HG02970 (cell line): ENCODE results near the gene GPX4.
A peak's percentile ranks its signal among the peaks of the same experiment; 100 is the strongest.
"Not testable (repeated sequence)": the region's sequence is repeated elsewhere in the genome, so short reads cannot be mapped to it uniquely, and the experiment has no call there.

ENCODE experiments used
- ATAC-seq: cut with Tn5 transposase; IDR thresholded peaks from one replicate; pipeline ENCODE4 v1.9.1; 2021; ENCODE audit warnings: mild to moderate bottlenecking, moderate library complexity, moderate number of reproducible peaks; ENCODE audit not compliant: unreplicated experiment, low FRiP score

Gene GPX4

GRCh38 chr19:1129084-1129483, 25.3 kb downstream of the GPX4 start:
- not testable (repeated sequence) for ATAC-seq

DNA sequence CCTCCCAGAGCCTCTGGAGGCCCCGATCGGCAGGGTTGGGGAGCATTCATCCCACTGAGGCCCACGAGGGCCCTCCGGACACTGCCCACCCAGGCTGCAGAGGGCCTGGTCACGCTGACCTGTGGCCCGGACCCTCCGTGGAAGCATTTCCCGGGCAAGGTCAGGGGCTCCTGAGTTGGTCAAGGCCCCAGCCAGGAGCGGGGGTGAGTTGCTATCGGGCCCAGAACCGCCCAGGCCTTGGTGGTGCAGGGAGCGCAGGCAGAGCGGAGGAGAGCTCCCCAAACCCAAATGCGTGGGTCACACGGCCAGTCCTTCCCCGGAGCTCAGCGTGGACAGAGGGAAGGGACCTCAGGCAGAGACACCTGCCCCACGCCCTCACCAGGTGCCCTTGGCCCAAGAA, 25.7 kb downstream of the GPX4 start:
- ATAC-seq = no peak

DNA sequence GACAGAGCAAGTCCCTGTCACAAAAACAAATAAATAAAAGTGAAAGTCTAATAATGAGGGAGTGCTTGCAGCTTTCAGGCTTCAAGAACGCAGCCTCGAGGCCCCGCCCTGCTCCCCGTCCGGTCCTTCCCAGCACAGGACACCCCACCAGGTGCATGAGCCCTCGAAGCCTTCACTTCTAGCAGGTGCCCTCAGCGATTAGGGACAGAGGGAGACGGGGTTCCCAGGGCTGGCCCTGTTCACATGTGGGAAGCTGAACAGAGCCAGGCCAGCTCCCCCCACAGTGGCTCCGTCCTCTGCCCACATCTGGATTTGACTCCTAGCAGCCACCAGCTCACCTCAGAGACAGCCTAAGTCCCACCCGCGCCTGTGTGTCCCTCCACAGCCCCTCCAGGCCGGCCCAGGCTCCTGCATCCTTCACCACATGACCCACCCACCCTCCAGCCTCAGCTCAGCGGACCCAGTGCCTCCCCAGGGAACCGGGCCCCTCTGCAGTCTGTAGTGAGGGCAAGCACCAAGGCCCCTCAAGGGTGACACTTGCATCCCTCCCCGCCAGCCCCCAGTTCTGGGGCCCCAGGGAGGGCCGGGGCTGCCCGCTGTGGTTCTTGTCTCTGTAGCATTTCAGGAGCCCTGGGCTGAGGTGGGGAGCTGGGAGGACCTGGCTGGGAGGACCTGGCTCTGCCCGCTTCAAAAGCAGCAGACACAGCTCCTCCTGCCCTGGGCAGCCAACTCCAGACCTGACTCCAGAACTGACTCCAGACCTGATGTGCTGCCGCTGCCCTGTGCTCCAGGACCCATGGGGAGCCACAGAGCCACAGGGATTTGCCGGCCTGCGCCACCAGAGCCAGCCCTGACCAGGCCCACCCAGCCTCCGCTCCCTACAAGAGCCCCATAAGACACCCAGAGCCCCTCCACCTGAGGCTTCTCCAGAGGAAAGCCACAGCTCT, 27.2 kb downstream of the GPX4 start:
- no peak for ATAC-seq

- ATAC-seq = peak; percentile 42
Measured at GRCh38 chr19:1131718-1132551, 28.1 kb downstream of the GPX4 start.

DNA sequence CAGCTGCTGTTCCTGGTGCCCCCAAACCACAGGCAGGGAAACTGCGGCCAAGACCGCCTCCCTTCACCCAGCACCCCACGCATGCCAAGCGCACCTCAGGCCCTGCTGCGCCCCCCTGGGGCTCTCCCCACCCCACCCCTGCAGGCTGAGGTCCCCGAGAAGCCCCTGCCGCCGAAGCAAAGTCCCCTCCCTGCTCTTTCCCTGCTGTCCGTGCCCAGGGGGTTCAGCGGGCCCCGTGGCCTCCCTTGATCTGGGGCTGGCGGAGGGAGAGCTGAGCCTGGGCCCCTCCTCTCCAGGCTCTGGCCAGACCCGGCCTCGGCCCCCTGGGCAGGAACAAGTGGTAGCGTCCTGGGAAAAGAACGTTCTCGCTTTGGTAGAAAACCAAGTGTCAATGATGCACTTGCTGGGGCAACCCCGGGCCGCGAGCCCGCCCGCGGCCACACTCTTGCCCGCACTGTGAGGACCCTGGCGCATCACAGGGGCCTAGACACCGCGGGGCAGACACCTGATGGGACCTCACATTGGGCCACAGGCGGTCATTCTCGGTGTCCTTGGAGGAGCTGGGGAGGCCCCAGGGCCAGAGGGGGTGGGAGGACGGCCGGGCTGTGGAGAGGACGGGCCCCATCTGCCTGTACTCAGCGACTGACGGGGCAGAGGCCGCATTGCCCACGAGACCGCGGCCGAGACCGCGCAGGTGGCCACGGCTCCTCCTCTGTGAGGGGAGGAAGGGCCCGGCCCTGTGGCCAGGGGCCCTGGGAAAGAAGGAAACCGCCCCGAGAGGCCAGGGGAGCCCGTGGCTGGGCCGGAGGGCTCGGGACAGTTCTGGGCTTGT, 29.0 kb downstream of the GPX4 start:
- ATAC-seq = peak; percentile 4

DNA sequence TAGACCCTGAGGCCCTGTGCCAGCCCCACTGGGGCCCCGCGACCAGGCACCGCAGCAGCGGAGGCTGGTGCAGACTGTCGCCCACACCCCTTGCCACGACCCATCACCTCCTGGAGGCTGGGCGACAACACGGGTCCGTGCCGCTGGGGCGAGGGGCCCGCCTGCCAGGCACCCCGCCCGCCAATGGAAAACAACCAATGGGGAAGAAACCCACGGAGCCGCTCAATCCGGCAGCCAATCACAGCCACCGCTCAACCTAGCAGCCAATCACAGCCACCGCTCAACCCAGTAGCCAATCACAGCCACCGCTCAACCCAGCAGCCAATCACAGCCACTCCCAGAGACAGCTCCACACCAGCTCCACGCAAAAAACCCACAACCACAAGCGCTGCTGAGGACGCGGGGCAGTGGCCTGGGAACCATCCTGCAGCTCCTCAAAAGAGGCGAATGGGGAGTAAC, 29.7 kb downstream of the GPX4 start:
- peak; percentile 28 for ATAC-seq

DNA sequence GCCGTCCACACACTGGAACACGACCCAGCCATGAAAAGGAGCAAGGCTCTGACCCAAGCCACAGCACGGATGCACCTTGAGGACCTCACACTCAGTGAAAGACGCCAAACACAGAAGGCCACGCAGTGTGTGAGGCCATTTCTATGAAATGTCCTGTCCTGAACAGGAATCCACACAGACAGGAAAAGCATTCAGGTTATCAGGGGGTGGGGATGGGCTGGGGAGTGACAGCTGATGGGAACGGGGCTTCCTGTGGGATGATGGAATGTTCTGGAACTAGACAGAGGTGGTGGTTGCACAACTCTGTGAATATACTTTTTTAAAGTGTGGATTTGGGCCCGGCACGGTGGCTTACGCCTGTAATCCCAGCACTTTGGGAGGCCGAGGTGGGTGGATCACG, 30.6 kb downstream of the GPX4 start:
- no peak for ATAC-seq

- no peak for ATAC-seq
Measured at GRCh38 chr19:1135454-1135853, 31.7 kb downstream of the GPX4 start.

DNA sequence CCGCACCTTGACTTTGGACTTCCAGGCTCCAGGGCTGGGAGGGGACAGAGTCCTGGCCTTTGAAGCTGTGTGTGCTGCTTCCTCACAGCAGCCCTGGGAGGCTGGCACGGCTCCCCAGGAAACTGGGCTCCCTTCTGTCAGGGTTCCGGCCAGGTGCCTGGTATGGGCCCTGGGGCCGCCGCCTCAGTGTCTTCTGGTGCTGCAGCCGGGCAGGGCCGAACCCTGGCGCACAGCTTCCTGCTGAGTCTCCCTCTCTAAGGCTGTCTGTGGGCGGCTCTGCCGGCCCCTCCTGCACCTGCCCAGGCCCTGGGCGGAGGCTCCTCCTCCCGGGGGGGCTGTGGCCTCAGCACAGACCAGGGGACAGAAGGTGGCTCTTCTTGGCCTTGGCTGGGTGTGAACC, 32.4 kb downstream of the GPX4 start:
- ATAC-seq = no peak

- no peak for ATAC-seq
Measured at GRCh38 chr19:1136621-1137317, 33.0 kb downstream of the GPX4 start.

DNA sequence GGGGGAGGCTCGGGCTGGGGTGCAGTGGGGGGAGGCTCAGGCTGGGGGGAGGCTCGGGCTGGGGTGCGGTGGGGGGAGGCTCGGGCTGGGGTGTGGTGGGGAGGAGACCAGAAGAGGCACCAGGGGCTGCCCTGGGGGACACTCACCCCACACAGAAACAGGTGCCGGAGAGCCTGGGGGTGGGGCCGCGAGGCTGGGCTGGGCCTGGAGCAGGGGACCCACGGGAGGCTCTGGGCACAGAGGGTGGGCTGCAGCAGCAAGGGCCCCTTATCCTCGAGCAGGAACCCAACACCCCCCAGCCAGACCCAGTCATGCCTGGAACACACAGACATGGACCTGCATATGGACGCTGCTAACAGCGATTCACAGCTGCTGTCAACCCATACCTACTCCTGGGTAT, 34.3 kb downstream of the GPX4 start:
- ATAC-seq = no peak

DNA sequence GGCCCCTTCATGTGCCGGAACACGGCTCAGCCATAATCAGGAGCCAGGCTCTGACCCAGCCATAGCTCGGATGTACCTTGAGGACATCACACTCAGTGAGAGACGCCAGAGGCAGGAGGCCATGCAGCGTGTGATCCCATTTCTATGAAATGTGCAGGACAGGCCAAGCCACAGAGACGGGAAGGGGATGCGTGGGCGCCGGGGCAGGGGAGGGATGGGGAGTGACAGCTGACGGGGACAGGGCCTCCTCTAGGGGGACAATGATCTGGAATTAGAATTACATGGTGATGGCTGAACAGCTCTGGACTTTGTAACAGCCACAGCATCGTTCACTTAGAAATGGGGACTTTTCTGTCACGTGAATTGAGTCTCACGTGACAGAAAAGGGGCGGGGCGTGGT, 35.3 kb downstream of the GPX4 start:
- ATAC-seq = no peak

DNA sequence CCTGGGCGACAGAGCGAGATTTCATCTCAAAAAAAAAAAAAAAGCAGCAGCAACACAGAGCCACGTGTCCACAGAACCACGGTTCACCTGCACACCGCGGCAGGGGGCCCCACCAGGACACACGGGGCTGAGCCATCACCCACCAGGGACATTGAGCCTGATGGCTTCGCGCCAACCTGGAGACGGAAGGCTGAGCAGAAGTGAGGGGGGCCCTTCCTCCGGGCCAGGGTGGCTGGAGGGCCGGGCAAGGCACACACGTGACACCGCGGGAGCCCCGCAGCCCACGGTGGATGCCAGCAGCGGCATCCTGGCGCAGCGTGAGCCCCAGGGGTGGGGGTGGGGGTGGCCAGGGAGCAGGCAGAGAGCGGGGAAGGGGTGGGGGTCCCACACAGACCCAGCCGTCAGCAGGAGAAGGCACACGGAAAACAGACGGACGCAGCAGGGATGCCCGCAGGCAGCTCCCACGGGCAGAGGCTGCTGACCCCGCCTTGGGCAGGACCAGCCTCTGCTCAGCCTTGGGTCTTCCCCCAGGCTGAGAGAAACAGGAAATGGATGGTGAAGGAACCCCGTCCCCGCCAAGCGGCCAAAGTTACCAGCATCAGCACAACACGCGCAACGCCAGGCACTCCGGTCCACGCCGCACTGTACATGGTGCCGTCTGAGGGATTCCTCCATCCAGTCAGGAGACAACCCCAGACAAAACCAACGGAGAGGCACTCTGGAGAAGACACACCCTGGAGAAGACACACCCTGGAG, 36.7 kb downstream of the GPX4 start:
- no peak for ATAC-seq

DNA sequence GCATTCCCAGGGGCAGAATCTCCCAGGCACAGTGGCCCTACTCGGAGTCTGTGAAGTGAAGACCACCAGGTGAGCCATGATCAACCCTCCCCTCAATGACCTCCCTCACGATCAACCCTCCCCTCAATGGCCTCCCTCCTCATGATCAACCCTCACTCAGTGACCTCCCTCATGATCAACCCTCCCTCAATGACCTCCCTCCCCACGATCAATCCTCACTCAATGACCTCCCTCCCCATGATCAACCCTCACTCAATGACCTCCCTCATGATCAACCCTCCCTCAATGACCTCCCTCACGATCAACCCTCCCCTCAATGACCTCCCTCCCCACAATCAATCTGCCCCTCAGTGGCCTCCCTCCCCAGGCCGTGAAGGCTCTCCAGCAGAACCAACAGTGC, 38.1 kb downstream of the GPX4 start:
- no peak for ATAC-seq

GRCh38 chr19:1143828-1144399, 40.1 kb downstream of the GPX4 start:
- ATAC-seq = no peak

DNA sequence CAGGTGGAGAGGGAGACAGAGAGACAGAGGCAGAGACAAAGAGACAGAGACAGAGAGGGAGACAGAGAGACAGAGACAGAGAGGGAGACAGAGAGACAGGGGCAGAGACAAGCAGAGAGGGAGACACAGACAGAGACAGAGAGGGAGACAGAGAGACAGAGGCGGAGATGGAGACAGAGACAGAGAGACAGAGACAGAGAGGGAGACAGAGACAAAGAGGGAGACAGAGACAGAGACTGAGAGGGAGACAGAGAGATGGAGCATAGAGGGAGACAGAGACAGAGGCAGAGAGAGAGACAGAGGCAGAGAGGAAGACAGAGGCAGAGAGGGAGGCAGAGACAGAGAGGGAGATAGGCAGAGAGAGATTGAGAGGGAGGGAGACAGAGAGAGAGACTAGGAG, 40.9 kb downstream of the GPX4 start:
- ATAC-seq = no peak

DNA sequence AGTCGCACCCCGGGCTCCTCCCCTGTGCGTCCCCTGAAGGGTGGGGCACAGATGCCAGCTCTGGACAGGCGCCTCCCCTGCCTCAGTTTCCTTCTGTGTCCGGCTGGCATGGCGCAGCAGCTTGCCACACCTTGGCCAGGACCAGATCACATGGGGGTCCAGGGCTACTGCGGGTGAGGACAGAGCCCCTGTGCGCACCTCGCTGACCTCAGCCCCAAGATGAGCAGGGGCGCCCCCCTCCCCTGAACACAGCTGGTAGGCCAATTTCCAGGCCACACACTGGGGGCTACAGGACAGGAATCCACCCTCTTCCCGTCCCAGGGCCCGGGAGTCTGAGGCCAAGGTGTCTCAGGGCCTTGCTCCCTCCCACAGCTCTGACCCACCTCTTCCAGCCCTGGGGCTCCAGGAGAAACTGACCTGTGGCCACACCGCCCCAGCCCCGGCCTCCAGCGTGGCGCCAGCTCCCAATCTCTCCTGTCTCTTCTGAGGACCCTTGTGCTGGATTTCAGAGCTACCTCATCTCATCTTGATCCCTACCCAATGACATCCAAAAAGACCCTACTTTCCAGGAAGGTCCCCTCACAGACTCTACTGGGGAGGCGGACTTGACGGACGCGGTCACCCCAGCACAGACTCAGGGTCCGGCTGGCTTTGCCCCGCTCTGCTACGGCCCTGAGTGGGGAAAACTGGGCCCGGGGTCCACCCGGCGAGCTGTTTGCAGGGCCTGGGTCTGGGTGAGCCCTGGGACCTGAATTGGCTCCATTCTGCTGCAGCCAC, 42.0 kb downstream of the GPX4 start:
- ATAC-seq = no peak

GRCh38 chr19:1146412-1146699, 42.6 kb downstream of the GPX4 start:
- no peak for ATAC-seq
